Activated T-helper 1 cell treated with Interleukin-2 at 50 U/mL for 16 hours (primary cell): ENCODE data around the gene KCNAB1.
"Not testable (repeated sequence)": the region's sequence is repeated elsewhere in the genome, so short reads cannot be mapped to it uniquely, and the experiment has no call there.

Experiments used
- DNase-seq: peaks from one replicate; pipeline ENCODE4 v3.0.0-alpha.2; 2020; ENCODE audit warnings: low read depth

Gene KCNAB1

DNA sequence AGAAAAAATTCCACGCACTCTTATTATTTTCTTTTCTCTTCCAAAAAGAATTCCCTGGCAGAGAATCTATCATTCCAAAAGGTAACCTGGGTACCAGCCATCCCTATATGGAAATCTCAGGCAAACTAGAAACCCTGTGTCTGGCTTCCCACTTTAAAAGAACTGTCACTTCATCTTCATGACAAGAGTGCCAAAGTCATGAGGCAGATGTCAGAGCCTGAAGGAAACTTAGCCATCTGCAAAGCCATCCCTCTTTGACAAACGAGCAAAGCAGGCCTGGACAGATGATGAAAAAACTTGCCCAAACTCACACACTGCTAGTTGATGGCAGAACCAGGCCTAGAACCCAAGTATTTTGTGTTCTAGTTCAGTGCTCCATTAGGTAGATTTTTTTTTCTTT is 418.7 kb downstream of the KCNAB1 start:
- DNase-seq: no peak

DNA sequence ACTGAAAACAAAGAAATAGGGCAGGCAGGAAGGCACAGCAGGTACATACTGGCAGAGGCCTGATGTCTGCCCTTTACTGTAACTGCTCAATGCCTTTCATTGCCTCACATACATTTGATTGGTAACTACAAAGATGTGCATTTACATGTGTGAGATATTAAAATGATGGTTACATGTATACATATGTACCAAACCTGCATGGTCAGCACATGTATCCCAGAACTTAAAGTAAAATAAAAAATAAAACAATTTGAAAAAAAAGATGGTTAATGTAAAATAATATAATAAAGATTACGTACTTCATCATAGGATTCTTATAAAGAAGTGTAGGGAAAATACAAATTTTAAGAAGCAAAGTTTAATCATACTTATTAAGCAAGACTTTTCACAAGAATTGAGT is 419.4 kb downstream of the KCNAB1 start:
- DNase-seq: no peak

DNA sequence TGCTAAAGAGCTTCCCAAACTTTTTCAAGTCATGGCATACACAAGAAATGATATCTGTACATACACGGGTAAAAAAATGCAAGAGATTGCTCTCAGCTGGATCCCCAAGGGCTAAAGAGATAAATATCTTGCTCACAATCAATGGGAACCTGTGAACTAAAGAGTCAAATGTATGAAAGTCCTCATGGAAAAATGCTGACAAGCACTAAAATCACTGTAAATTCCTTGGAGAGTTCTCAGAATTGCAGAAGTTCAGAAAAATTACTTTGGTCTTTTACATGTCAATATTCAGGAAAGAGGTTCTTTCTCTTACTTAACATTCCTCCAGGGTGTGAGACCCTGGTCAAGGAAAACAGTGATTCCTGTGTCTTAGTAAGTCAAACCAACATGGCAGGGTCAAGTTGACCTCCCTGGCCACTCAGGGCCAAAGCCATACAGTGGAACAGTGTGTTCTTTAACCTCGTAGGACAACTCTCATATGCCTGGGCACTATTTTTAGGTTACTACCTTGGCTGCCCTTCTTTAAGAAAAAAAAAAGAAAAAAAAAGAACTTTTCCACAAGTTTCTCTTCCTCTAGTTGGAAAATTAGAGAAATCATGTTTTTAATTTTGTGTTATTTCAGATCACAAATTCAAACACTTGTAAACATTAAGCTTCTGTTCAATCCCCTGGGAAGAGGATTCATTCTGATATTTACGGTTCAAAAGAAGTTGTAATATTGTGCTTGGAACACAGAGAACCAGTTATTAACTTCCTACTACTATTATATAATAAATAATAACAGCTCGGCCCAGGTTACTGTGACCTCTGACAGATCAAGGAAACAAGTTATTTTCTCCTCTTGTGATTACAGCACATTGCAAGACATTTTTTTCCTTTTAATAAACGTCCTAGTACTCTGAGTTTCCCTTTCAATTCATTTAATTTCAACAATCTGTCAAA is 422.0 kb downstream of the KCNAB1 start:
- no peak for DNase-seq

DNA sequence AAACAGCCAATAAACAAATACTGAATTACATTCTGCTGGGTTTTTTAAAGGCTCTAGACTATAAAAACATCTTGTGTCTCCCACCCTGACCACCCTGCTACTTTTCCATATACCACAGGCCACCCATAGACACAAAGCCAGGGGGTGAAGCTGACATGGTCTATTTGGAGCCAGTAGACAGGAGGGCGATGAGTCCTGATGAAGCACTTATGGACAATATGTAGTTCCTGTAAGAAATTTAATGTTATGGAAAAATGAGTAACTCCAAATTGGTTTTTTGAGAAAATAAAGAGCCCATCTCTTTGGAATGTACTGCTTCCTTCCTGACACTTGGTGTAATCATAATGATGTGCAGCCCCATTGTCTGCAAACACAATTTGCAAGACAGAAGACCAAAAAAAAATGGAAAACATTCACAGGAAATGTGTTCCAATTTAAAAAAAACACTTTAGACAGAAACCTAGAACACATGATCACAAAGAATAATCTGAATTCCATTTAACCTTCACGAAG is 422.7 kb downstream of the KCNAB1 start:
- no peak for DNase-seq

DNA sequence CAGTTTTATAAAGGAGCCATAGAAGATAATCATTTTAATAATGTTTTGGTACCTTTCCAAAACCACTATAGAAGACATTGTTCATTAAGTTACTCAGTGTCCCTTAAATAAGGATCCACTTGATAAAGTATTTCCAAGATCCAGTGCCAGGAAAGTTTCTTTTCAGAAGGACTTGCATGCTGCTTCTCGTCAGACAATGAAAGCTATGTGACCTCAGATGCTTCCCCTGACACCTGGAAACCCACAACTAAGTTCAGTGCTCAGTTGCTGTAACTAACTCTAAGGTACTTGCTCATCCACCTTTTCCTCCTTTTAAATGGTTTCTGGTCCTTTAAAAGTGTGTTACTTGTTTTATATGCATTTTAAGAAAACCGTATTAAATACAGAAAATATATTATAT is 427.3 kb downstream of the KCNAB1 start:
- DNase-seq: no peak

DNA sequence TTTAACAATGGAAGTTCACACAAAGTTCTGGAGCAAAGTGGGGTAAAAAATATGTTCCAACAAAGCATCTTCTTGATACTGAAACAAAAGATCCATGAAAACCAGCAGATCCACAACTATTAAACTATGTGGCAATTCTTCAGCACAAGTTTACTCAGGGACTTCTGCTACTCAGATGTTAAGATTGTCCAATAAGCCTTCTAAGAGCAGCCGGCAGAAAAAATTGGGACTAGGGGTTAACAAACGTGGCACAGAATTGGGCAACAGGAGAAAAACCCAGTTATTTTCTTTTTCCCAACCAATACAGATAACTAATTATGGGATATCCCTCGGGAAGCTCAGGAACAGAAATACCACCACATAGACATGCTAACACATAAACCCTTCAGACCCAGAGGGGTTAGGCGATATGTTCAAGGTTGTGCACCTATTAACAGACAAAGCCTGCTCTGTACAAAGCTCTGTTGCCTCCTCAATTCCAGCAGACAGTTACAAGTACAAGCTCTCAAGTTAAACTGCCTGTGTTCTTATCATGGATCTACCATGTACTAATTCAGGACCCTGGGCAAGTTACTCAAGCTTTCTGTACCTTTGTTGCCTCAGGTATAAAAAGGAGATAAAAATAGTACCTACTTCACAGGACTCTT is 427.8 kb downstream of the KCNAB1 start:
- no peak for DNase-seq

DNA sequence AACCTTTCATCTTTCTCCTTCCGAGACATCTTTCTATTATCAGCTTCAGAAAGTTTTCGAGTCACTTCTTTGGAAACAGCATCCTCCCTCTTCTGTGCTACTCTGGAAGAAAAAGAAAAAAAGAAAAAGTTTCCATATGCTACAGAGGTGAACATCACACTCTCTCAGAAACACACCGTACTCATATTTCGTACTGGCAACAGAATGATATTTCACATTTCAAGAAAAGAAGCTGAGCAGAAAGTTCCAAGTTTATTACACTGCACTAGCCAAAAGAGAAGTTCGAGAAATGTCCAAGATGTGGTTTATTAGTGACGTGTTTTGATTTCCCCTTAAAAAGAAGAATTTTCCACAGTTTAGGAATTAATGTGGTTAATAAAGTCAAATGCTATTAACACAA is 428.5 kb downstream of the KCNAB1 start:
- no peak for DNase-seq

DNA sequence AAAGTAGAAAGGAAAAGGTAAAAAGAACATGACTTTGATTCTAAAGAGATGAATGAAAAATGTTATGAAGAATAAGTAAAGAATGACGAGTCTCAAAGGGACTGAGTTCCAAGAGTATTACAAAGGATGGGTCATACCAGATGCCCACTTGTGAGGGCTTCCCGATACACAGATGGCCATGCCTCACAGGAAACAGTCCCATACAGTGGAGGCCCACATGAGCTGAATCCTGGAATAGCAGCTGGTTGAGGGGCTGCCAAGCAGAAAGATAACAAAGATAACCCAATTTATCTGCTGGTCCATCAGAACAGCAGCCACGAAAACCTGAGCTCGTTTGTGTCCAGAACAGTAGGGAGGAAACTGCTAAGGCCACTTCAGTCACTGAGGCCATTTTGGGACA is 430.9 kb downstream of the KCNAB1 start:
- no peak for DNase-seq

DNA sequence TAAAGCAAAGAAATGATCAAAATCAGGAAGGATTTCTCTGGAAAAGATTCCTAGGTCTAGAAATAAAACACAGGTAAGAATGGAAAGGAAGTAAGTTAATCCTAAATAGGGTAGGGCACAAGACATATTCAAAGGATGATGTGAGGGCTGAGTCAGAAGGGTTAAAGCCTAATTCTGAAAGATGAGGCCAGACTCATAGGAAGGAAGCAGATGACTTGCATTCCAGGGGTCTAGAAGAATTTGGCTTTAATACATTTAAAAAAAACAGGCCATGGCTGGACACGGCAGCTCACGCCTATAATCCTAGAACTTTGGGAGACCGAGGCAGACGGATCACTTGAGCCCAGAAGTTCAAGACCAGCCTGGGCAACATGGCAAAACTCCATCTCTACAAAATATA is 431.4 kb downstream of the KCNAB1 start:
- DNase-seq: no peak

DNA sequence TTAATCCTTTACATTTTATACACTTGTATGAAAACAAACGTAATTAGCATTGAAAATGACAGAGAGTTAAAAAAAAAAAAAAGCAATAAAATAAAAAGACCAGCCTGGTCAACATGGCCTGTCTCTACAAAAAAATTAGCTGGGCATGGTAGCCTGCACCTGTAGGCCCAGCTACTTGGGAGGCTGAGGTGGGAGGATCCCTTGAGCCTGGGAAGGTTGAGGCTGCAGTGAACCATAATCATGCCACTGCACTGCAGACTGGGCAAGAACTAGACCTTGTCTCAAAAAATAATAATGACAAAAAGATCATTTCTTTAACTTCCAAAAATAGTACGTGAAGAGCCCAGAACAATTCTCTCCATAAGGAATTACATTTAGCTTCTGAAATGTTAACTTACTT is 432.6 kb downstream of the KCNAB1 start:
- no peak for DNase-seq

DNA sequence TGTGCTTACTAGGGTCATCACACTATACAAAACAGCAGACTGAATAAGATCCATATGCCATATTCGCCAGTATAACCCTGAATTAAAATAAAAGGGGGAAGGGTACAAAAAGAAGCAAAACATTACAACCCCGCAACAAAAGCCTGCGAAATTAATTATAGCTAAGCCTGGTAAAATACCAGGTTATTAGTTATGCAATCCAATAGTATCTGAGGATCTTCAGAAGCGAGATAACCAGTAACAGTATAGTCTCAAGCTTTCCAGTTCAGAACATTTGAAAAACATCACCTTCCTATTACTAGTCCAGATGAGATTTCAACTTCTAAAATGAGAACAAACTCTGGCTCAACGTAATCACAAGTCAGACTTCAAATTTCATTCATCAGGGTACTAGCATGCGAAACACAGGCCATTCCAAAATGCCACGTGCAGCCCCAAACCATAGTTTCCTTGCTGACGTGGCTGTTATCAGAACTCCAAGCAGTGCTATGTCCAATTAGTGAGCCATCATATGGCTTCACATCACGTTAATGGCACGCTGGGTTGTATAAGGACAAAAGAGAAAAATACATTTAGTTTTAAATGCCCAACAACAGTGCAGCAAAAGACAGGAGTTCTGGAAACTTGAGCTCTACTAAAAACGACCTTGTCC is 433.5 kb downstream of the KCNAB1 start:
- no peak for DNase-seq

DNA sequence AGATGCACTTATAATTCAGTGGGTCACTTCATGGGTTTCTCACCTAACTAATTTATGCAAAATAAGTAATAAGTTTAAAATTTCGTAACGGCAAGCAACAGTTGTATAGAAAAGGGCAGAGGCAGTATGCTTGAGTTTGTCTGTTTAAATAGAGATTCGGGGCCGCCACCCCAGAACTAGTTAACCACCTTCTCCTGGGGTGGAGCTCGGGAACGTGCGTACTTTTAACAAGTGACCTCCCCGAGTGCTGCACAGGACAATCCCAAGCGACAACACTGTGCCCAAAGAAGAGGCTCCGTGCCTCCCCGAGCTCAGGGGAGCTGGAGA is 434.1 kb downstream of the KCNAB1 start:
- no peak for DNase-seq

DNA sequence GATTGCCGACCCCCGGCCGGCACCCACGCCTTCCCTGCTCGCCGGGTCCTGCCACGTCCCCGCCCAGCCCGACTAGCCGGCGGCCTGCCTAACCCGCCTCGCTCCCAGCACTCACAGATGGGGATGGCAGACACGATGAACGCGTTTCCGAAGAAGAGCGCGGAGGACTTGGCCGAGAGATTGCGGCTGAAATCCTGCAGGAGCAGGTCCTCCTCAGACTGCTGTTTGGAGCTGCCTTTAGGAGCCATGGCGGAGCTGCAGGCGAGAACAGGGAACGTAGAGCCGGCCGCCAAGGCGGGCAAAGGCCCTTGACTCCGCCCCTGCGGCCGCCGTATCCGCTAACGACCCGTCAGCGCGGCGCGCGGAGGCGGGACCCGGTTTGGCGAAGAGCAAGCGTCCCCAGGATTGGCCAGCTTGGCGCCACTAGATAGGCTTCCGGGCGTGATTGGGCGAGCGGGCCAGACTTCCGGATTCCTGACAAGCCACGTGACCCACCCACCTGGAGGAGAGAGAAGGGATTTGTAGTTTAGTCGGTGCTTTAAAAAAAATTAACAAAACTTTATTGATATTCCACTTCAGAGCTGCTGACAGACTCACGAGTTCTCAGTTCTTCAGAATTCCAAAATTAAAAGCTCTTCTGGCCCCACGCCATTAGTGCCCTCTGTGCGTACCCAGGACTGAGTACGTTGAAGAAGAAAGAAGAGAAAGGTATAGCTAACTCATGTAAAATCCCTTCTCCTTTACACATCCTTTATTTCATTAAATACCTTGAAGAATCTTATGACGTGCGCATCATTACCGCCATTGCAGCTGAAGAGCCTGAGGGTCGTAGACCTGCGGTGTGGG is 434.7 kb downstream of the KCNAB1 start, which contains the start of gene SSR3:
Gene SSR3, minus strand, starts transcription at position 276 of the 846 bp plus-strand sequence. Its CDS starts 28 bp downstream, at position 248.
- DNase-seq: peak; percentile 97

DNA sequence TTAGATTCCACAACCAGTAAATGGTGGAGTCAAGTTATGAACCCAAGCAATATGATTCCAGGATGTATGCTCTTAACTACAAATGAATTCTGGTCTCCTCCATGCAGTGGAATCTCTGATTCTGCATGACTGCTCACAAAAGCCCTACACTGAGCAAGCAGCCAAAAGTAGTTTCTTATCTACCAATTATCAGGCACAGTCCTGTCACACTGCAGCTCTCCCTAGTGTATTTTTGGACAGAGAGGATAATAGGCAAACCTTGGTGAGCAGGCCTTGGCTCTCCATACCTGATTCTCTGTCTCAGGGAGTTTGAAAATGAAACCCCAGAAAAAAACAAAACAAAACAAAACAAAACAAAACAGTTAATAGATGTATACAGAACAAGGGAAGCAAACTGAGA is 438.0 kb downstream of the KCNAB1 start:
- DNase-seq: no peak

DNA sequence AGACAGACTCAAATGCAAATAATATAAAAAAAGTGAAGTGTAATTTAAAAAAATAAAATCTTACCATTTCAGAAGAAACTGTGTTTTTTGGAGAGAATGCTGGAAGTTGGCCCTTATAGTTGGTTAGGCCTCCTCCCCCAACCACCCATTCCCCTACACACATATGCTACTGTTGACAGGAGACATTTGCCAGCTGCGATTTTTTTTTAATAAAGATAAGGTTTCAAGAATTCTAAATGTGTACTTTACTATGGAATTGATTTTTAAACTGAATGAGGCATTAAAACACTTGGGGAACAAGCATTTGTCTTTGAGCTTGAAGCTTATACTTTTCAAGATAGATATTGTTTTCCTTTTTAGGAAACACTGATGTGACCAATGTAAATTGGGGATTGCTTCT is 438.9 kb downstream of the KCNAB1 start:
- no peak for DNase-seq

DNA sequence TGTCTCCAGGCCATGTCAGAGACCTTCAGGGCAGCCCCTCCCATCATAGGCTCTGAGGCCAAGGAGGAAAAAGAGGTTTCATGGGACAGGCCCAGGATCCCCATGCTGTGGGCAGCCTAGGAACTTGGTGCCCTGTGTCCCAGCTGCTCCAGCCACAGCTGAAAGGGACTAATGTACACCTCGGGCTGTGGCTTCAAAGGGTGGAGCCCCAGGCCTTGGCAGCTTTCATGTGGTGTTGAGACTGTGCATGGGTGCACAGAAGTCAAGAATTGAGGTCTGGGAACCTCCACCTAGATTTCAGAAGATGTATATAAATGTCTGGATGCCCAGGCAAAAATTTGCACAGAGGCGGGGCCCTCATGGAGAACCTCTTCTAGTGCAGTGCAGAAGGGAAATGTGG is 441.2 kb downstream of the KCNAB1 start:
- DNase-seq: no peak

DNA sequence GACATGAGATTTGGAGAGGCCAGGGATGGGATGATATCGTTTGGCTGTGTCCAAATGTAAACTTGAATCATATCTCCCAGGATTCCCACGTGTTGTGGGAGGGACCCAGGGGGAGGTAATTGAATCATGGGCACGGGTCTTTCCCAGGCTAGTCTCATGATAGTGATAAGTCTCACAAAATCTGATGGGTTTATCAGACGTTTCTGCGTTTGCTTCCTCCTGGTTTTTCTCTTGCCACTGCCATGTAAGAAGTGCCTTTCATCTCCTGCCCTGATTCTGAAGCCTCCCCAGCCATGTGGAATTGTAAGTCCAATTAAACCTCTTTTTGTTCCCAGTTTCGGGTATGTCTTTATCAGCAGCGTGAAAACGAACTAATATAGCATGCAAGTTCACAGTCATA is 442.1 kb downstream of the KCNAB1 start:
- DNase-seq: not testable (repeated sequence)

DNA sequence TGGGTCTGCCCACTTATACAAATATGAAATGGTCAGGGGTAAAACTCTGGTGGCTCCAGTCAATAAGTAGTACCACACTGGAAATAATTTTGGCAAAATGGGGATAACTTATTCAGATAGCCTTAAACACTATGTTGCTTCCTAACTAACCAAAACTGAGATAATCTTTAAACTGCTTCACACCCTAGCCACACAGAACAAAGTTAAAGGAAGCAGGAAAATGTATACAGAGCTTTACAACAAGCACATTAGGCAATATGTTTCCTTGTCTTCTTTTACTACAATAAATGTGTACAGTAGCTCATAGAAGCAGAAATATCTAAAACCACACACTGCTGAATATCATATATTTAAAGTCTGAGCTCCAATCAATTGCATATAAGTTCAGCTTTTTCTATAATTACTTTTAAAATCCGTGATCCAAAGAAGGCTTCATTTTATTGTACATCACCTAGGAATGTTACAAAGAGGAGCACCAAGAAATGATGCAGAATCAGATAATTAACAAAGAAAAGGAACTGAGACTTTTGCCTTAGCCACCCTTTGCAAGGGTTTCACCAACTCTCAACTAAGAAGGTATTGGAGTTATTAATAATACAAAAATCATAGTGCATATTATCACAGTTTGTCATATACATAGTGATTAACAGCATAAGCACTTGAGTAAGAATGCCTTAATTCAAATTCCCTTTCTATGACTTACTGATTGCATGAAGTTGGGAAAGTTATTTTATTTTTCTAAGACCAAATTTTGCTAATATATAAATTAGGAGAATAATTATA is 443.7 kb downstream of the KCNAB1 start:
- DNase-seq: no peak

DNA sequence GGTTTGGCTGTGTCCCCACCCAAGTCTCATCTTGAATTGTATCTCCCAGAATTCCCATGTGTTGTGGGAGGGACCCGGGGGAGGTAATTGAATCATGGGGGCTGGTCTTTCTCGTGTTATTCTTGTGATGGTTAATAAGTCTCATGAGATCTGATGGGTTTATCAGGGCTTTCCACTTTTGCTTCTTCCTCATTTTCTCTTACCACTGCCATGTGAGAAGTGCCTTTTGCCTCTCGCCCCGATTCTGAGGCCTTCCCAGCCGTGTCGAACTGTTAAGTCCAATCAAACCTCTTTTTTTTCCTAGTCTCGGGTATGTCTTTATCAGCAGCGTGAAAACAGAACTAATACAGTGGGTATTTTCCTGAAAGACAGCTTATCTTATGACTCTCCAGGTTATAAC is 448.6 kb downstream of the KCNAB1 start:
- not testable (repeated sequence) for DNase-seq

DNA sequence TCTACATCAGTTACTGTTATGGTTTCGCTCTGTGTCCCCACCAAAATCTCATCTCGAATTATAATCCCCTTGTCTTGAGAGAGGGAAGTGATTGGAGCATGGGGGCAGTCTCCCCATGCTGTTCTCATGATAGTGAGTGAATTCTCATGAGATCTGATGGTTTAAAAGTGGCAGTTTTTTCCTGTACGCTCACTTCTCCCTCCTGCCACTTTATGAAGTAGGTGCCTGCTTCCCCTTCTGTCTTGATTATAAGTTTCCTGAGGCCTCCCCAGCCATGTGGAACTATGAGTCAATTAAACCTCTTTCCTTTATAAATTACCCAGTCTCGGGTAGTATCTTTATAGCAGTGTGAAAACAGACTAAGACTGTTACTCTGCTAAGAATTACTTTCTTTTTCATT is 449.5 kb downstream of the KCNAB1 start:
- not testable (repeated sequence) for DNase-seq

DNA sequence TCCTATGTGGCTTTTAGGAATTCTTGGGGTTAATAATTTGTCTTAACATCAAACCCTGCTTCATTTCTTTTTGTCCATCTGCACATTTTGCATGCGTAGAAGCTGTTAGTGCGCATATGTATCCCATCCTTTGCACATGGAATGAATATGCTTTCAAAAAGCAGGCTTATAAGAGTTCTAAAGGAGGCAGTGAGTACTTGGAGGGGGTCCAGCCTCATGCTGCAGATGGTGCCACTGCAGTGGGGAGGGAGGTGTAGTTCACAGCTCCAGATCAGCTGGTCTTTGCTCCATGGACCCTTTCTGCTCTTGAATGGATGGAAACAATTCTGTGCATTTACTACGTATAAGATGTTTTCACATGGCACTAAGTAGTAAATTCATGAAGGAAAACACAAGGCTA is 455.3 kb downstream of the KCNAB1 start:
- DNase-seq: no peak
